Pancreas (tissue), 10 donors: ENCODE results near the gene METTL21C. TPM values are rescaled to one million over a fixed set of nuclear protein-coding genes. Genes with fewer than 3 reads are reported as not detected.

Source experiments
- ATAC-seq, 4 donors: fragments of 200-7000 bp; cut with Tn5 transposase; one replicate each; pipeline versions ENCODE4 v1.8.0 to v1.9.1; 2020; ENCODE audit warnings: mild to moderate bottlenecking in 4 of 4, moderate library complexity in 4 of 4
- DNase-seq, 6 donors: peaks; one replicate each; pipeline ENCODE4 v3.0.0-alpha.2; 2020
- FAIRE-seq: peaks from 2 replicates; lab custom pipeline; 2012; peaks lifted over from hg19 to GRCh38; lab: Jason Lieb, UNC
- H3K27ac ChIP-seq, 4 donors: fragments of 200-600 bp; sonication (generic); 1 replicate in 3 of 4; 2 replicates in 1 of 4; pipeline versions ENCODE4 v1.5.0 to v1.8.0; 2020
- H3K27me3 ChIP-seq, 4 donors: fragments of 200-600 bp; one replicate each; pipeline ENCODE4 v1.8.0; 2021
- H3K36me3 ChIP-seq, 3 donors: fragments of 200-600 bp; sonication (generic) in 1 of 3; one replicate each; pipeline versions ENCODE4 v1.5.0 to v1.8.0; 2020 to 2021
- H3K4me1 ChIP-seq, 3 donors: fragments of 200-600 bp; one replicate each; pipeline ENCODE4 v1.8.0; 2021
- H3K4me3 ChIP-seq, 4 donors: fragments of 200-600 bp; sonication (generic) in 2 of 4; one replicate each; pipeline versions ENCODE4 v1.5.0 to v1.8.0; 2020 to 2021
- H3K9me3 ChIP-seq, 4 donors: fragments of 200-600 bp; one replicate each; pipeline ENCODE4 v1.8.0; 2021
- CTCF ChIP-seq, 4 donors: fragments of 200-600 bp; sonication (generic) in 3 of 4; IDR thresholded peaks; one replicate each; pipeline versions ENCODE4 v1.5.0 to v1.8.0; 2021; ENCODE audit warnings: antibody characterized with exemption in 4 of 4
- WGBS, 2 donors: extraction: QIAGEN DNeasy Blood & Tissue Kit; methylation state at CpG; one replicate each; pipeline ENCODE4 v1.1.7; 2013; 5-methylcytosine and 5-hydroxymethylcytosine counted together
- intact Hi-C, 3 donors: fragments of 100-400 bp; cut with DNase I; formaldehyde crosslinking; loops; one replicate each; pipeline versions ENCODE4 v1.11.1 to v1.14.2; 2022
- polyA plus RNA-seq, 2 donors: library from polyadenylated mRNA; stranded (reverse); fragments of 200-250 nt; gene quantifications; one replicate each; pipeline ENCODE4 v1.2.3, GENCODE V29; 2013
- total RNA-seq, 6 donors: library from RNA; stranded (reverse); fragmentation: NEBNext Ultra II Directional in 4 of 6; extraction: Animal tissue kit (Norgen Biotek cat#: 25700) in 4 of 6; gene quantifications; one replicate each; pipeline versions ENCODE4 v1.2.1 to v1.2.4, GENCODE V29; 2021 to 2023
- donor health status: healthy with polysubstance abuse.
- donor health status: DM: no; HTN: no; CAD: no; lungs with moderate emphysema.
- donor health status: DM: no; HTN: no; CAD: no.
- donor health status: control.
- donor health status: control.
- donor health status: Bipolar disorder and iron deficiency.
- donor health status: DM: yes; HTN: yes; CAD: no.
- donor health status: DM: no; HTN: no; CAD: no.
- donor health status: DM: no; HTN: no; CAD: no.
- donor health status: DM: yes; HTN: yes; CAD: no.

The METTL21C gene
- total and polyA plus RNA-seq, 8 donors = not detected

- ATAC-seq (peak in 1 of 4 donors; percentile 37), FAIRE-seq (no peak), DNase-seq (no peak)
- intact Hi-C loops = no loop called here
- peaks cover 0 to 5% (median 0%) of the 10 kb centered on the region in 3 donors for H3K36me3 ChIP-seq
- no peak overlapping the region for H3K27ac ChIP-seq
- H3K27me3 ChIP-seq = no peaks in the 10 kb centered on the region
- TF ChIP-seq CTCF (IDR thresholded peaks at IDR 0.05) = no peak
- no peak overlapping the region for H3K4me3 ChIP-seq
- no peaks in the 10 kb centered on the region for H3K4me1 ChIP-seq
- no peaks in the 10 kb centered on the region for H3K9me3 ChIP-seq
- WGBS, 2 donors = 72 to 79% methylated on average over 5 of the region's 5 CpGs
Observed at GRCh38 chr13:102680842-102681740, 13.8 kb downstream of the METTL21C start.

- TF ChIP-seq CTCF (IDR thresholded peaks at IDR 0.05) = no peak
- DNase-seq = no peak
- Histone ChIP-seq H3K4me1 (no peaks in the 10 kb centered on the region), H3K9me3 (no peaks in the 10 kb centered on the region), H3K4me3 (no peak overlapping the region), H3K27ac (no peak overlapping the region), H3K27me3 (no peaks in the 10 kb centered on the region), H3K36me3 (peaks cover 0 to 5% (median 0%) of the 10 kb centered on the region in 3 donors)
- intact Hi-C loops = no loop called here
- ATAC-seq = no peak
- WGBS, 2 donors = 61 to 73% methylated on average over 4 of the region's 4 CpGs
- no peak for FAIRE-seq
Observed at GRCh38 chr13:102680133-102680717, 14.6 kb downstream of the METTL21C start.

GRCh38 chr13:102679449-102680132 lies 15.3 kb downstream of the METTL21C start:
- Histone ChIP-seq H3K4me1 (no peaks in the 10 kb centered on the region), H3K9me3 (no peaks in the 10 kb centered on the region), H3K36me3 (peaks cover 0 to 8% (median 3%) of the 10 kb centered on the region in 3 donors), H3K4me3 (no peak overlapping the region), H3K27ac (no peak overlapping the region), H3K27me3 (no peaks in the 10 kb centered on the region)
- 59 to 76% methylated on average over 3 of the region's 3 CpGs for WGBS, 2 donors
- FAIRE-seq = peak; percentile 20
- ATAC-seq = no peak
- TF ChIP-seq CTCF (IDR thresholded peaks at IDR 0.05) = no peak
- intact Hi-C loops = no loop called here
- no peak for DNase-seq

GRCh38 chr13:102678339-102679107 lies 16.3 kb downstream of the METTL21C start:
- intact Hi-C loops = no loop called here
- H3K27me3 ChIP-seq = no peaks in the 10 kb centered on the region
- H3K9me3 ChIP-seq = no peaks in the 10 kb centered on the region
- ATAC-seq (no peak), FAIRE-seq (no peak), DNase-seq (no peak)
- peaks cover 0 to 13% (median 8%) of the 10 kb centered on the region in 3 donors for H3K36me3 ChIP-seq
- no peak overlapping the region for H3K27ac ChIP-seq
- WGBS, 2 donors = 89 to 94% methylated on average over 5 of the region's 5 CpGs
- H3K4me1 ChIP-seq = no peaks in the 10 kb centered on the region
- H3K4me3 ChIP-seq = no peak overlapping the region
- TF ChIP-seq CTCF (IDR thresholded peaks at IDR 0.05) = no peak
